OCI-LY1 (cell line): ENCODE results near the gene MT4.

Source experiments
- H2AFZ ChIP-seq: fragments of 200-600 bp; sonication (generic), shearing (Covaris generic); 2 replicates; pipeline ENCODE4 v1.6.0; 2014; ENCODE audit warnings: antibody characterized with exemption, mild to moderate bottlenecking, low read length
- H3F3A ChIP-seq: fragments of 200-600 bp; sonication (generic), shearing (Covaris generic); 2 replicates; pipeline ENCODE4 v1.6.0; 2014; ENCODE audit warnings: mild to moderate bottlenecking, antibody characterized with exemption, low read length, moderate library complexity; ENCODE audit not compliant: insufficient read depth
- H3K27ac ChIP-seq: fragments of 200-600 bp; sonication (generic); 2 replicates; pipeline ENCODE4 v1.5.1; 2014; ENCODE audit warnings: low read length, mixed run types, mild to moderate bottlenecking, low read depth; ENCODE audit not compliant: poor library complexity, severe bottlenecking
- H3K27me3 ChIP-seq: fragments of 200-600 bp; sonication (generic); 2 replicates; pipeline ENCODE4 v1.6.0; 2014; ENCODE audit warnings: antibody characterized with exemption, mild to moderate bottlenecking, low read length, moderate library complexity; ENCODE audit not compliant: insufficient read depth
- H3K36me3 ChIP-seq: fragments of 200-600 bp; sonication (generic); 2 replicates; pipeline ENCODE4 v1.6.1; 2014; ENCODE audit warnings: mild to moderate bottlenecking, antibody characterized with exemption, low read length, moderate library complexity, mixed read lengths; ENCODE audit not compliant: insufficient read depth
- H3K4me1 ChIP-seq: fragments of 200-600 bp; sonication (generic); 2 replicates; pipeline ENCODE4 v1.5.1; 2014; ENCODE audit warnings: mild to moderate bottlenecking, low read length, moderate library complexity; ENCODE audit not compliant: insufficient read depth, severe bottlenecking
- H3K4me2 ChIP-seq: fragments of 200-600 bp; sonication (generic), shearing (Covaris generic); 2 replicates; pipeline ENCODE4 v1.6.1; 2014; ENCODE audit warnings: low read length
- H3K4me3 ChIP-seq: fragments of 200-600 bp; sonication (generic); 2 replicates; pipeline ENCODE4 v1.5.1; 2014; ENCODE audit warnings: low read length, low read depth, mild to moderate bottlenecking, mixed read lengths; ENCODE audit not compliant: poor library complexity, severe bottlenecking
- H3K79me2 ChIP-seq: fragments of 200-600 bp; shearing (Covaris generic); 2 replicates; pipeline ENCODE4 v1.6.1; 2016; ENCODE audit warnings: mixed run types, low read length, mixed read lengths; ENCODE audit not compliant: insufficient read depth
- H3K9ac ChIP-seq: fragments of 200-600 bp; sonication (generic), shearing (Covaris generic); 2 replicates; pipeline ENCODE4 v1.6.1; 2014; ENCODE audit warnings: mild to moderate bottlenecking, low read length, mixed read lengths
- H3K9me2 ChIP-seq: fragments of 200-600 bp; sonication (generic), shearing (Covaris generic); 2 replicates; pipeline ENCODE4 v1.6.1; 2014; ENCODE audit warnings: low read depth, mild to moderate bottlenecking, low read length, mixed read lengths
- H3K9me3 ChIP-seq: fragments of 200-600 bp; shearing (Covaris generic); 2 replicates; pipeline ENCODE4 v1.6.1; 2014; ENCODE audit warnings: low read length, mixed read lengths
- H4K20me1 ChIP-seq: fragments of 200-600 bp; sonication (generic), shearing (Covaris generic); 2 replicates; pipeline ENCODE4 v1.6.0; 2016; ENCODE audit warnings: mild to moderate bottlenecking, low read length; ENCODE audit not compliant: insufficient read depth
- CTCF ChIP-seq: fragments of 200-600 bp; sonication (generic), shearing (Covaris generic); IDR thresholded peaks from 2 replicates; pipeline ENCODE4 v1.5.1; 2017; ENCODE audit warnings: mild to moderate bottlenecking, antibody characterized with exemption, low read length, moderate library complexity, mixed read lengths
- EZH2 ChIP-seq: fragments of 200-600 bp; sonication (generic), shearing (Covaris generic); IDR thresholded peaks from 2 replicates; pipeline ENCODE4 v1.8.0; 2017; ENCODE audit warnings: borderline replicate concordance, mixed run types, mild to moderate bottlenecking, antibody characterized with exemption, low read length, moderate library complexity, mixed read lengths

MT4 gene

GRCh38 chr16:56608043-56608875 is 43.4 kb downstream of the MT4 start, which contains the start of gene MT2A:
Gene MT2A (plus strand): TSS chr16:56608584. CDS start chr16:56608656, 72 bp downstream.
- Histone ChIP-seq H3K79me2 (no peaks in the 10 kb centered on the region), H2AFZ (peak within 1 kb of the TSS; percentile 99), H3K9me3 (no peaks in the 10 kb centered on the region), H3K27me3 (no peaks in the 10 kb centered on the region), H4K20me1 (no peaks in the 10 kb centered on the region), H3K4me1 (peaks cover 28% of the 10 kb centered on the region), H3K36me3 (no peaks in the 10 kb centered on the region), H3F3A (no peaks in the 10 kb centered on the region), H3K4me2 (peak within 1 kb of the TSS; percentile 98), H3K9me2 (no peaks in the 10 kb centered on the region), H3K9ac (peak within 1 kb of the TSS; percentile 65), H3K27ac (no peak within 1 kb of the TSS), H3K4me3 (peak within 1 kb of the TSS; percentile 68)
- TF ChIP-seq EZH2 (no peak), CTCF (no peak)

- TF ChIP-seq EZH2 (no peak), CTCF (no peak)
Measured at GRCh38 chr16:56608876-56609462, 44.1 kb downstream of the MT4 start.

GRCh38 chr16:56609463-56609921 is 44.6 kb downstream of the MT4 start:
- TF ChIP-seq EZH2 (no peak), CTCF (no peak)
- Histone ChIP-seq H3K4me2 (peak overlapping the region; percentile 98), H3K9me3 (no peaks in the 10 kb centered on the region), H3K9me2 (no peaks in the 10 kb centered on the region), H3K4me1 (peaks cover 28% of the 10 kb centered on the region), H2AFZ (no peak overlapping the region), H3K36me3 (no peaks in the 10 kb centered on the region), H3K27ac (no peak overlapping the region), H3K79me2 (no peaks in the 10 kb centered on the region), H3K27me3 (no peaks in the 10 kb centered on the region), H4K20me1 (no peaks in the 10 kb centered on the region), H3K4me3 (peak overlapping the region; percentile 68), H3K9ac (peak overlapping the region; percentile 65; the same call in 1 of the 2 replicates), H3F3A (no peaks in the 10 kb centered on the region)

More at GRCh38 chr16:56608876-56609462, 44.1 kb downstream of the MT4 start:
- H3K9me3 ChIP-seq: no peaks in the 10 kb centered on the region
- peak overlapping the region; percentile 68 for H3K4me3 ChIP-seq
- H3F3A ChIP-seq: no peaks in the 10 kb centered on the region
- no peaks in the 10 kb centered on the region for H4K20me1 ChIP-seq
- H2AFZ ChIP-seq: no peak overlapping the region
- H3K27ac ChIP-seq: no peak overlapping the region
- peak overlapping the region; percentile 65 for H3K9ac ChIP-seq
- H3K27me3 ChIP-seq: no peaks in the 10 kb centered on the region
- H3K79me2 ChIP-seq: no peaks in the 10 kb centered on the region
- H3K4me1 ChIP-seq: peaks cover 28% of the 10 kb centered on the region
- H3K4me2 ChIP-seq: peak overlapping the region; percentile 98
- no peaks in the 10 kb centered on the region for H3K36me3 ChIP-seq
- H3K9me2 ChIP-seq: no peaks in the 10 kb centered on the region
